Lower leg skin (tissue), 3 donors: ENCODE data around the gene TCERG1L.

Experiments used
- POLR2A ChIP-seq, 2 donors: fragments of 450-650 bp; IDR thresholded peaks; one replicate each; pipeline ENCODE4 v1.6.1; 2016 to 2017; ENCODE audit warnings: antibody characterized with exemption in 2 of 2, mild to moderate bottlenecking in 1 of 2, moderate library complexity in 1 of 2
- TF ChIP-seq, protein P1 (sequence below), 3 donors: fragments of 450-650 bp; IDR thresholded peaks; one replicate each; pipeline ENCODE4 v1.5.1; 2016; ENCODE audit warnings: antibody characterized with exemption in 3 of 3, mild to moderate bottlenecking in 3 of 3, moderate library complexity in 2 of 3

DNA sequence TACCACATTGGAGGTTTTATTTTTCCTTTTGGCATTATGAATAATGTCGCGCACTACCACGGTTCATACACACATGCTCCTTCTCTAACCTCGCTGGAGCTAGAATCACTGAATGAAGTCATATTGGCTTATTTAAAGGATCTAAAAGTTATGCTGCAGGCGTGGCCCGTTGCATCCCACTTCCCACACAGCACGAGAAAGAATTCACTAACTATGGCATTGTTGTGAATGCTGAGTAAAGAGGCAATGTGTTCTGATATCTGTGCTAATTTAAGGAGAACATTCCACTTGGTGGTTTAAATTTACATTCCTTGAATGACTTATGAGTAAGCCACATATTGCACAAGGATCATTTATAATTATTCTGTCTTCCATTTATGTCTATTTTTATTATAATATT lies 20.7 kb downstream of the TCERG1L start:
- TF ChIP-seq, protein P1, sequence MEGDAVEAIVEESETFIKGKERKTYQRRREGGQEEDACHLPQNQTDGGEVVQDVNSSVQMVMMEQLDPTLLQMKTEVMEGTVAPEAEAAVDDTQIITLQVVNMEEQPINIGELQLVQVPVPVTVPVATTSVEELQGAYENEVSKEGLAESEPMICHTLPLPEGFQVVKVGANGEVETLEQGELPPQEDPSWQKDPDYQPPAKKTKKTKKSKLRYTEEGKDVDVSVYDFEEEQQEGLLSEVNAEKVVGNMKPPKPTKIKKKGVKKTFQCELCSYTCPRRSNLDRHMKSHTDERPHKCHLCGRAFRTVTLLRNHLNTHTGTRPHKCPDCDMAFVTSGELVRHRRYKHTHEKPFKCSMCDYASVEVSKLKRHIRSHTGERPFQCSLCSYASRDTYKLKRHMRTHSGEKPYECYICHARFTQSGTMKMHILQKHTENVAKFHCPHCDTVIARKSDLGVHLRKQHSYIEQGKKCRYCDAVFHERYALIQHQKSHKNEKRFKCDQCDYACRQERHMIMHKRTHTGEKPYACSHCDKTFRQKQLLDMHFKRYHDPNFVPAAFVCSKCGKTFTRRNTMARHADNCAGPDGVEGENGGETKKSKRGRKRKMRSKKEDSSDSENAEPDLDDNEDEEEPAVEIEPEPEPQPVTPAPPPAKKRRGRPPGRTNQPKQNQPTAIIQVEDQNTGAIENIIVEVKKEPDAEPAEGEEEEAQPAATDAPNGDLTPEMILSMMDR (IDR thresholded peaks at IDR 0.05), result no peak
- no peak for TF ChIP-seq POLR2A (IDR thresholded peaks at IDR 0.05)
